GM19397 (cell line): ENCODE results near the gene OLFM1.

ENCODE experiments used
- ATAC-seq: cut with Tn5 transposase; IDR thresholded peaks from one replicate; pipeline ENCODE4 v1.9.1; 2021; ENCODE audit warnings: mild to moderate bottlenecking, moderate library complexity; ENCODE audit not compliant: unreplicated experiment

The OLFM1 gene

DNA sequence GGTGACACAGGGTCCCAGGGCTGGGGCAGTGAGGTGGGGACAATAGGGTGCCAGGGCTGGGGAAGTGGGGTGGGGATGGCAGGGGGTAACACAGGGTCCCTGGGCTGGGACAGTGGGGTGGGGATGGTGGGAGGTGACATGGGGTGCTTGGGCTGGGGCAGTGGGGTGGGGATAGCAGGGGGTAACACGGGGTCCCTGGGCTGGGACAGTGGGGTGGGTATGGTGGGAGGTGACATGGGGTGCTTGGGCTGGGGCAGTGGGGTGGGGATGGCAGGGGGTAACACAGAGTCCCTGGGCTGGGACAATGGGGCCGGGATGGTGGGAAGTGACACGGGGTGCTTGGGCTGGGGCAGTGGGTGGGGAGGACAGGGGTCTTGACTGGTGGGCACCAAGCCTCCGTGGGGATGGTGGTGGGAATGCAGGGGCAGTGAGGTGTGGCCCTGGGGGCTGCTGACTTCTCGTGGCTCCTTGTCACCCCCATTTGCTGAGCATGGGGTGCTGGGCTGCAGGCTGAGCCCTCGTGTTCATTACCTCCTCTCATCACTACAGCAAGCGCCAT lies 41.7 kb downstream of the OLFM1 start:
- ATAC-seq, result no peak

DNA sequence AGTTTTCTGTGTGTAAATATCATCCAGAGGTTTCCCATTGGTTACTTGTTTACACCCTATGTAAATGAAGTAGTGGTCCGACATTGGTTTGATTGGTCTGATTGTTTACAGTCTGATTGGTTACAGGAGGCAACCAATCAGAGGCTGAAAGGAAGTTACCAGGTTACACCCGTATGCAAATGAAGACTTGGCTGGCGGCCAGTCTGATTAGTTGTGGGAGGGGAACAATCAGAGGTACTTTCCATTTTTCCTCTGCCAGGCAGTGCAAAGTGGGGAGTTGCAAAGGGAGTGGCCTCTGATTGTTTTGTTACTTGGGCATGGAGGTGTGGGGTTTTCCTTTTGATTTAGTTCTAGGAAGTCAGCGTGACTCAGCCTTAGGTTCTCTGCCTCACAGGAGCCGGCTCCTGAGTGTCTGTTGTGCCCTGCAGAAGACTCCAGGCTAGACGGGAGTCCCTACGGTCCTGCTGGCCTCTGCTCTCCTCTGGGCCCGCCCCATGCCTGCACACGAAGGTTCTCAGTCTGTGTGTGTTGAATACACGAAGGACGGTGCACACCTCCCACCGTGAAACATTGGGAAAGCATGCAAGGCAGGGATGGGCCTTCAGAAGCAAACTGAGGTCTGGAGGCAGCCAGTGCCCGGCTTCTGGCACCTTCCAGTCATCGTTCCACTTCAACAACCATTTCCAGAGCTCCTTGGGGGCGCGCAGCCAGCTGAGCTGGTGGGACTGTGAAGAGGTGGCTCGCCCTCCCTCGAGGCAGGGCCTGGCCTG lies 42.9 kb downstream of the OLFM1 start:
- ATAC-seq, result no peak

DNA sequence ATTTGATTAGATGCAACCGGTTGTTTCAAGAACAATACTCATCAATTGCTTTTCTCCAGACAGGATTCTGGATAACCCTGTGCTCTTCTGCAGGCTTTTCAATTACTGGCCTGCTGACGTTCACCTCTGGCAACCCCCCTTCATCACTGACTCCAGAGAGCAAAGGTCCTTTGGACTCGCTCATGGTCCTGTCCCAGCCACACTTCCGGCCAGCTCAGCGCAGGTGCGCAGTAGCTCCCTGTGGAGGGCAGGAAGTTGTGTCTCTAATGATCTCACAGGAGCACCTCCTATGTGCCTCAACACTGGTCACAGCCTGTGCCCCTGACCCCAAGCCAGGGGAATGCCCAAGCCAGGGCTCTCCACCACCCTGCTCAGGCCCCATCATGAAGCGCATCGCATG lies 44.0 kb downstream of the OLFM1 start:
- ATAC-seq, result no peak

DNA sequence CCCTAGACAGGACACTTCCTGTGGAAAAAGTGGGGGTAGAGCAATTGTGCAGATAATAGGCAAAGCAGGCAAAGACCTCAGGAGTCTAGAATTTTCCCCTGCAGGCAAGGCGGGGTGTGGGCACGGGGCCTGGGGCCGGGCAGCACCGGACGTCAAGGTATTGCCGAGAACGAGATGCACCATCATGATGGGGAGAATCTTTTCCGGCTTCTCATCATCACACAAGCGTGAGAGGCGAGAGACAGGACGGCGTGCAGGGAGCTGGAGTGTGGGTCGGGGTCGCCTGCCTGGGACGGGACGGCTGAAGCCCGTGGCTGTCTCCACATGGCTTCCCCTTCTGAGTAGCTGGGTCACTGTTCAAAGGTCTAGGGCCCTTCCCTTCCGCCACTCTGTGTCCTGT lies 44.5 kb downstream of the OLFM1 start:
- ATAC-seq, result no peak

DNA sequence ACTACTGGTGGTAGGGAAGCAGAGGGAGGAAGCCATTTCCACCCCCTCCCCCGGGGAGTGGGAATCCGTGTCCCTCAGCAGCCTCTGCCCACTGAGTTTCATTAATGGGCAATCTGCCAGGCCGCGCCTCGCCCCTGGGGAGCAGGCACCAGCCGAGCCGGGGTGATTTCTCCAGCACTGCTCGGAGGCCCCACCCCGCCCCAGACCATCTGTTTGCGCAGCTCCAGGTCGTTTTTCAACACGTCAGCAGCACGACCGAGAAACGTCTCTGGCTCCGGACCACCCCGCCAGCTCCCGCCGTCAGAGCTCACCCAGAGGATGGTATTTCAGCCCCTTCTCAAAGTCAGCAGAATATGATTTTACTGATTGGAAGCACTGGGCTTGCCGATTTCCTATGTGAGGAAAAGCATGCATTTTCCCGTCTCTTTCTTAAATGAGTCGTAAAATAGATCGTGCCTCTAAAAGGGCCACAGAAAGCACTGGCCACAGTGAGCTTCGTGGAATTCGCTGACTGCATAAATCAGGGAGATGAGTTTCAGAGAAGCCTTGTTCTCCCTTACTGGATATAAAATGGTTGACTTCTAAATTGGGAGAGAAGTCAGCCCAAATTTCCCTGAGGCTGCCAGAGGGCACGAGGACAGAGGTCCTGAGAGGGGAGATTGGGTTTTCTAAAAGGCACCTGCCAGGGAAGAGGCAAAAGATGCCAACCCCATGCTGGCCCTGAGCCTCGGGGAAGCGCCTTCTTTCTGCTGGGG lies 47.0 kb downstream of the OLFM1 start:
- ATAC-seq, result no peak

DNA sequence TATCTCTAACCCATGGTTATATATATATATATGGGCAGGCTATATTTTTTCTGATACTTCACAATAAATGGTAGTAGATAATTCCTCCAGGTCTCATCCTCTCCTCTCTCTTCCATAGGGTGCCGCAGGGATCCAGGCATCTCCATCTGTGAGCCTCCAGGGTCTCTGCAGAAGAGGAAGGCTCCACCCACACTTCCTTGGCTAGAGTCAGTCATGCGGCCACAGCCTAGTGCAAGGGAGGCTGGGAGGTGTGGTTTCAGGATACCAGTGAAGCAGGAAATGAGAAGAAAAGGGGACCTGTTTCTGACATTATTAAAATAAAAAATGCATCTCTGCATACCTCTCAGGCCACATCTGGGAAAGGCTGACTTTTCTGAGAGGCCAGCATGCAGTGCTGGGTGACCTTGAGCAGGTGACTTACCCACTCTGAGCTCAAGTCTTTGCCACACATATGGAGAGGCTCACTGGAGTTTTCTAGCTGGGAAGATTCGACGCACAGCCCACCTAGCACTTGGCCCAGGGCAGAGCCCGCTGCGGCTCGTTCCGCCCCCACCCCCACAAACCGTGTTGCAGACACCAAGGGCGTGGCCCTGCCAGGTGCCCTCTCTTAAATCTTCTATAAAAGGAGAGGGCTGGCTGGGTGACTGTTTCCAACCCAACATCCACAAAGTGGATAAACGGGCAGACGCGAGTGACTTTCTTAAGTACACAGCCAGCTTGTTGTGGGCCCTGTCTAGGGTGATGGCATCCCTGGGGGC lies 47.9 kb downstream of the OLFM1 start:
- no peak for ATAC-seq

DNA sequence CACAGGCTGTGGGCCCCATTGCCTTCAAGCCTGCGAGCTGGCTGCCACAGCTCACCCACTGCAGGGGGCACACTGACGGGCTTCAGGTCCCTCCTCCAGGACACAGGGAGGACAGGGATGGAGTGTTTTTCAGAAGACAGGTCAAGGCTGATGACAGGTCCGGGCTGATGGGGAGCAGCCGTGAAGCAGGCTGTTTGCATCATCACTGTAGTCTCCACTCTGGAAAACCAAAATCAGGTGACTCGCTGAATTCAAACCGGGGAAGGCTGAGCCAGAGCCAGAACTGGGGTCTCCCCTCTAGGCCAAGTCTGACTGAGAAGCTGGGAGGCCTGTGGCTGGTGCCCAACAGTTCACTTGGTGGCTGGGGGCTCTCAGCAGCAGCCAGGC lies 48.5 kb downstream of the OLFM1 start:
- ATAC-seq, result no peak

DNA sequence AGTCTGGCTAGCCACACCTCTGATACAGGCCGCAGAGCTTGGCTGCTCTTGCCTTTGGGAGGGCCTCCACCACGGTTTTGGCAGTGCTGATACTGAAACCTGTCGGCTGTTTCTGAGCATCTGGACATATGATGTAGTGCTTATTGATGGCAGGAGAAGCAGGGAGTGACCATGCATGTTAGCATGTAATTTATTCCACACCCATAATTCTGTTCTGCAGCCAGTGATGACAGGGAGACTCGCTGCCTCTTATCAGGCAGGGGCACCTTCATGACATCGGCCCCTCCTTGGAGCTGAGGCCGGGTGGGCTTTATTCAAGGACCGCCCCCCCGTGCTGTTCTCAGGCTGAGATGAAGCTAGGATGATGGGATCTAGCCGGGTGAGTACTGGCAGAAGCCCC lies 49.0 kb downstream of the OLFM1 start:
- no peak for ATAC-seq

DNA sequence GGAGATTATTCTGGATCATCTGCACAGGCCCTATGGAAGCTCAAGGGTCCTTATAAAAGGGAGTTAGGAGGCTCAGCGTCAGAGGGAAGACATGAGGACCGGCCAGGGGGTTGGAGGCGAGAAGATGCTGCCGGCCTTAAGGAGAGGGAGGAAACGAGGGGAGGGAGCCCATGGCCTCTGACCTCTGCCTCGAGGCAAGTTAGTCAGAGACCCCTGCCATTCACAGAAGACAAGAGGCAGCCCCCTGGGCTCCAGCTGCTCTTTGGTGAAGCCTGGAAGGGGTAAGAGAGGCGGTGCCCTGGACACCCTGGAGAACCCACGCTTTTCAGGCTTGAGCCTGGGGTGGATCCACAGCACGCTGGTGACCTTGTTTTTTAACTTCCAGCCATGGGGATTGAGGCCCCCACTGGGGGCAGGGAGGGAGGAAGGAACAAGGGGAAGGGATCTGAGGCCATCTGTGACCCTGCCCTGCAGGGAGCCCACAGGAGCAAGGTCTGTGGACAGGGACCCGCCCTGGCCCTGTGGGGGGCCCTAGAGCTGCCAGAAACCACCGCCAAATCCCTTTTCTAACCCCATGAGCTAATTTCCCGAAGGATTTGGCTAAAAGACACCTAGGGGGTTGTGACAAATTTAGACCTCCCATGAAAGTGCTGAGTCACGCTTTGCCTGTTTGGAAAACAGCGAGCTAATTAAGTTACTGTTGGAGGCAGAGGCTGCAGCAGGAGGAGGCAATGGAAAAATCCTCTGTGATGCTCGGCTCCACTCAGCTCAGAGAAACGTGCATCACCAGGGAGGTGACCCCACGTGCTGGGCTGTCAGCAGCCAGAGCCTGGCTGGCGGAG lies 49.7 kb downstream of the OLFM1 start:
- no peak for ATAC-seq

DNA sequence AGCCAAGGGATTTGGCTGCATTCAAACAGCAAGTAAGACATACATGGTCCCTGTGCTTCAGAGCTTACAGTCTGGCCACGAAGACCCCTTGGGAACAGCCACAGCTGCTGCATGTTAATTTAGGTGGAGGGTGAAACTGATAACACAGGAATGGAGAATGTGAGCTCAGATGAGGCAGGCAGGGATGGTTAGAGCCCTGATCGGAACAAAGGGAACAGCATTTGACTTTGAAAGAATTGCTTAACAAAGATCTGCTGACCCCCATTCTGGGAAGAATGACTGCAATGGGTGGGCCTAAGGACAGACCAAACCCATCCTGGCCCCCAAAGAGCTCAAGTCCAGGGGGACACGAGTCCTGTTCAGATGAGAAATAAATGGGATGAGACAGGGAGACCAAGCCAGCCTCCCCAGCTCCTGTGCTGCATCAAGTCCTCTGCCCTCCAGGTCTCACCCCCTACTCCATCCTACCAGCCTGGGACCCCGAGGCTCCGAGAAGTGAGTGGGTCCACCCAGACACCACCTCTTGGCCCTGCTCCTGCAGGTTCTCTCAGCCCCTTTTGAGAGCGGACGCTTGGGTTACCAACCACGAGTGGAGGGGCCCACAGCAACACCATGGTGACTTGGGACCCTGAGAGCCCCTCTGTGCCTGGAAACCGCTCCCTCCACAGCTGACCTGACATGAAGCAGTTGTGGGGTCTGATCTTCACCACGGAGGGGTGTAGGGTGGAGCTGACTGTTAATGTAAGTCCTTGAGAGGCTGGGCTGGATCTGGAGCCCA lies 50.8 kb downstream of the OLFM1 start:
- ATAC-seq, result no peak

DNA sequence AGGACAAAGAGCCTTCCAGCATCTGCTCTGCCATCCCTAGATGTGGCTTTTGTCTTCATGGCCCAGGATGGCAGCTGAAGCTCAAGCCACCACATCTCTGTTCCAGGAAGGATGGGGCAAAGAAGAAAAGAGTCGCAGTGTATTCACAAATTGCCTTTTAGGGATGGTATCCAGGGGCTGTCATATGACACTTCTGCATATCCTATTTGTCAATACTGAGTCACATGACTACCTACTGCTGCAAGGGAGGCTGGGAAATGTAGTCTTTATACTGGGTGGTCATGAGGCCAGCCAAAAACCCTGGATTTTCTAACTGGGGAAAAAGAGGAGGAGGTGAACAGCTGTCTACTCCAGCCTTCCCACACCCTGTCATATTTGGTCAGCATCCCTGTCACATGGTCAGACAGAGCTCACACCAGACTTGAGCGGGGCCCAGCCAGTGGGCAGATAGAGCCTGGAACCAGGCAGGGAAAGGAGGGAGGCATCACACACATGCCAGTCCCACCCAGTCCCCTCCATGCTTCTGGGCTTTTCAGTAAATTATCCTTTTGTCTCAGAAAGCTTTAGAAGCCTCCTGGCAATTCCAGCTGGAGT lies 52.0 kb downstream of the OLFM1 start:
- ATAC-seq, result no peak

DNA sequence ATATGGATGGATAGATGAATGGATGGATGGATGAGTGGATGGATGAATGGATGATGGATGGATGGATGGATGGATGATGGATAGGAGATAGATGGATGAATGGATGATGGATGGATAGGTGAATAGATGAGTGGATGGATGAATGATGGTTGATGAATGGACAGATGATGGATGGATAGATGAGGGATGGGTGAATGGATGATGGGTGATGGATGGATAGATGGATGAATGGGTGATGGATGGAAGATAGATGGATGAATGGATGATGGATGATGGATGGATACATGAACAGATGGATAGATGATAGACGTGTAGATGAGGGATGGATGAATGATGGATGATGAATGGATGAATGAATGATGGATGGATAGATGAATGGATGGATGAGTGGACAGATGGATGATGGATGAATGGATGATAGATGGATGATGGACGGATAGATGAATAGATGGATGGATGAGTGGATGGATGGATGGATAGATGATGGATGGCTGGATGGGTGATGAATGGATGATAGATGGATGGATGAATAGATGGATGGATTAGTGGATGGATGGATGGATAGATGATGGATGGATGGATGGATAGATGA lies 53.8 kb downstream of the OLFM1 start:
- ATAC-seq, result no peak

DNA sequence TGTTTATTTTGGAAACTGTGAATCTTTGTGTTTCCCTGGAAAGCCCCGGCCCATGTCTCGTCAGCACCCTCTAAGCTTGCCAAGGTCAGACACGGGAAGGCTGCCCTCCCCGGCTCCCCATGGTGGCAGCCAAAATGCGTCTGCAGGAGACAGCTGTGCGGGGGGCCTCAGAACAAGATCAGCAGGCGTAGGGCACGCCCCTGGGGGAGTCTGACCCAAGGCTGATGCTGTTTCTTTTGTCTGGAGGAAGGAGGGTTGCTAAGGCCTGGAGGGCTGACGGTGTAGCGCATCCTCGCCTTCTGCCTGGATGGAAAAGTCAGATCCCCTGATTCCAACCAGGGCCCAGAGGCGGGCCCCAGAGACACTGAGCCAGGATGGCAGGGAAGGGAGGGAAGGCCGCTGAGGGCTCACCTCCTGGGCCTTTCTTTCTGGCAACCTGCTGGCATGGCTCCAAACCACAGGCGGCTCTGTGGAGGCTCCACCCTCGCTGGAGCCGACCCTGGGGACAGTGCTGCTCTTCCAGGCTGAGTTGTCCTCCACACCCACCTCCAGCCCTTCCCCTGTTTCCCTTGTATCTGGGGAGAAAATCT lies 57.2 kb downstream of the OLFM1 start:
- ATAC-seq, result no peak

DNA sequence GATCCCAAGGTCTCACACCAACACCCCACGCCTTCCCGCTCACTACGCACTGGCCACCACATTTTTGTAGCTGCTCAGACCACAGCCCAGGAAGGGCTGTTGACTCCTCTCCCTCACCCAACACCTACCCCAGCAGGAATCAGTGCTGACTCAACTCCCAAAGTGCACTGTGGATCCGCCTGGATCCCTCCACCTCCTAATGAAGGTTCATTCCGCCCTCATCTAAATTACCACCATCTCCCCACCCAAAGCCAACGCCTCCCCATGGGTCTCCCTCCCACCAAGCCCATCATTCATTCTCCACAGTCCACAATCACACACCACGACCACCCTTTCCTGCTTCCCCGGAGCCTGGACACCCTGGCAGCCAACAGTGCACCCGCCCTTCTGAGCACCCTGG lies 57.8 kb downstream of the OLFM1 start:
- no peak for ATAC-seq

DNA sequence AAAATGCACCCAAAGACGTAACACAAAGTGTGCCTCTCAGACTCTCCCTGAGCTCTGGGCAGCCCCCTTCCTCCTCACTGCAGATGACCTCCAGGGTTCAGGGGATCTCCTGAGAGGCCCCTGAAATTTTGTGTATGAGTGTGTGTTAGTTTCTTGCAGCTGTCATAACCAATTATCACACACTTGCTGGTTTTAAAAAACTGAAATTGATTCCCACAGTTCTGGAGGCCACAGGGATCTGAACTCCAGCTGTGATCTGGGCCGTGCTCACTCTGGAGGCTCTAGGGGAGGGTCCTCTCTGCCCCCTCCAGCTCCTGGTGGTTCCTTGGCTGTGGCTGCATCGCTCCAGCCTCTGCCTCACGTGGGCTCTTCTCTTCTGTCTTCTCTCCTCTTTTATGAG lies 58.8 kb downstream of the OLFM1 start:
- no peak for ATAC-seq

DNA sequence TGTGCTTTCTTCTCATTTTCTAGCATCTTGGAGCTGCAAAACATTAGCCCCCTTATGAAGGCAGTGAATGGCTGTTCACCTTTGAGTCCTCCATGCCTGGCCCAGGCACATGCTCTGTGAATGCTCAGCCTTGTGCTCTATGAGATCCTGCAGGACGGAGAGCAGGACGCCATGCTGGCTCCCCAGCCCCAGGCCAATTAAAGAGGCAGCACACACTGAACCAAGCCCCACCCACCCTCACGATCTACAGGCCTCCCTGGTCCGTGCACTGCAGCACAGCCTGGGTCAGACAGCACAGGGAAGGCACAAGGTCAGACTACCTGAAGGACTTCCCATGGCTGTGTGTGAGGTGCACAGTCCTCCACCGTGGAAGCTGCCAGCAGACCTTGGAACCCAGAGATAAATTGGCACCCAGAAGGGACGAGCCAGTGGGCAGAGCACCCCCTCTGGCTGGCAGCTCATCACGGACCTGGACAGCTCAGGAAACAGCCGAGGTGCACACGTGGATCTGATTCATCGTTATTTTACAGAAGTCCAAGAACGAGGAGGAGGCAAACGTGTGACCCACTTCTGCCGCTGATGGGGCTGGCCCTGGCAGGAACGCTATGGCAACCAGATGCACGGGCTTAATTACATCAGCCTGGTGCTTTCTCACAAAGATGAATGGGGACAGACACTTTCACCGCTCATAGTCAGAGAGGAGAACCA lies 59.5 kb downstream of the OLFM1 start:
- no peak for ATAC-seq

DNA sequence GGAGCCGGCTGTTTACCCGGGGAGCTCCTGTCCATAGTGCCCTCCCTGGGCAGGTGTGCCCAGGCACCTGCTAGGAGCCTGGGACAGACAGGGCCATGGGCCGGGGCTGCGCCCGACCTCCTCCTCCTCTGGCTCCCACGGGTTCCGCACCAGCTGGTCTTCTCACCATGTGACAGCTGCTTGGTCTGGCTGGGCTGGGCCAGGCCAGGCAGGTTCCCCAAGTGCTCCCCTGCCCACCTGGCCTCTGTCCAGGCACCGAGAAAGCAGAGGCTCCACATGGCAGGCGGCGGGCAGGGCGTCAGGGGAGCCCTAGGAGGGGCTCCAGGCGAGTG lies 60.0 kb downstream of the OLFM1 start:
- ATAC-seq, result no peak

DNA sequence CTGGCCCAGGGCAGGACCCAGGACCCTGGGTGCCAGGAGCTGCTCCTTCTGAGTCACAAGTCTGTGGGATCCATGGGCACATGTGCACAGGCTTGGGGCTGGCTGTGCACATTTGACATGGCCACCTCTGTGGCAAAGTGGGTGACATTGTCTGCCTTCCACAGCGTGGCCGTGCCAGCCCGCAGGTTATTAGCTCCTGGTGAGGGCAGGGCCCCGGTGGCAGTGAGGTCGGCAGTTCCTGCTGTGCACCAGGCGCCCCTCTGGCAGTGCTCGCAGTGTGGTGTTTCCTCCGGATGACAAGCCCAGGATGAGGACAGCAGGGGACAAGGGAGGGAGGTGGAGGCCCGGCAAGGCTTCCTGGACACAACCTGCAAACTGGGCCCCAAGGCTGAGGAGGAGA lies 60.5 kb downstream of the OLFM1 start:
- no peak for ATAC-seq
